H1 (cell line): ENCODE measurements around the gene THADA. TPM values are rescaled to one million over a fixed set of nuclear protein-coding genes. Genes with fewer than 3 reads are reported as not detected.

Experiments used
- CTCF ChIA-PET: fragments of 300-600 bp; sonication (Branson Sonifier 250); formaldehyde crosslinking; loops from one replicate; lab custom pipeline; 2021; ENCODE audit not compliant: partially characterized antibody; lab: Charles Lee
- POLR2A ChIA-PET: fragments of 300-600 bp; sonication (Branson Sonifier 250); formaldehyde crosslinking; loops from one replicate; lab custom pipeline; 2021; ENCODE audit warnings: inconsistent platforms; ENCODE audit not compliant: partially characterized antibody; lab: Charles Lee
- DNase-seq, 2 experiments: peaks; one replicate each; pipeline versions ENCODE4 v3.0.0 to v3.0.0-alpha.2; 2010 to 2022; ENCODE audit warnings: low spot score in 2 of 2, low read depth in 1 of 2, mixed read lengths in 1 of 2
- FAIRE-seq: peaks from 2 replicates; lab custom pipeline; 2011; peaks lifted over from hg19 to GRCh38; lab: Jason Lieb, UNC
- H2AFZ ChIP-seq: 2 replicates; pipeline ENCODE4 v1.8.1; 2012; ENCODE audit warnings: low read length, inconsistent platforms
- H2AK5ac ChIP-seq: 2 replicates; pipeline ENCODE4 v1.6.1; 2013; ENCODE audit warnings: low read depth, low read length
- H2BK120ac ChIP-seq: replicated peaks from 2 replicates; pipeline ENCODE3; 2013; ENCODE audit warnings: low read depth, low read length, inconsistent platforms
- H2BK12ac ChIP-seq: 2 replicates; pipeline ENCODE4 v1.6.1; 2013; ENCODE audit warnings: low read depth, low read length
- H2BK15ac ChIP-seq: 2 replicates; pipeline ENCODE4 v1.6.1; 2013; ENCODE audit warnings: low read length
- H2BK20ac ChIP-seq: 2 replicates; pipeline ENCODE4 v1.6.1; 2013; ENCODE audit warnings: low read length
- H2BK5ac ChIP-seq: 2 replicates; pipeline ENCODE4 v1.6.1; 2013; ENCODE audit warnings: low read depth, low read length
- H3K14ac ChIP-seq: 2 replicates; pipeline ENCODE4 v1.6.1; 2013; ENCODE audit warnings: inconsistent platforms; ENCODE audit not compliant: insufficient read length
- H3K18ac ChIP-seq: 2 replicates; pipeline ENCODE4 v1.6.1; 2013; ENCODE audit warnings: low read length; ENCODE audit errors: extremely low read depth
- H3K23ac ChIP-seq: 2 replicates; pipeline ENCODE4 v1.6.1; 2013; ENCODE audit warnings: inconsistent platforms; ENCODE audit not compliant: insufficient read length
- H3K23me2 ChIP-seq: 2 replicates; pipeline ENCODE4 v1.6.1; 2013; ENCODE audit warnings: low read depth, low read length
- H3K27ac ChIP-seq: 2 replicates; pipeline ENCODE4 v1.6.1; 2011; ENCODE audit warnings: low read depth, low read length, inconsistent platforms
- H3K27me3 ChIP-seq, 4 experiments: replicated peaks in 1 of 4; 1 replicate in 1 of 4; 2 replicates in 3 of 4; pipeline versions ENCODE4 v1.6.1 to v1.8.1; 2011 to 2013; ENCODE audit warnings: low read length in 3 of 4, mild to moderate bottlenecking in 3 of 4, inconsistent platforms in 2 of 4, mixed read lengths in 2 of 4, moderate library complexity in 1 of 4; ENCODE audit not compliant: control insufficient read depth in 3 of 4, insufficient read depth in 3 of 4; ENCODE audit errors: extremely low read depth in 1 of 4
- H3K36me3 ChIP-seq, 4 experiments: 2 replicates each; pipeline versions ENCODE4 v1.6.1 to v1.8.1; 2011 to 2013; ENCODE audit warnings: mild to moderate bottlenecking in 4 of 4, low read length in 3 of 4, moderate library complexity in 2 of 4, control low read depth in 1 of 4, inconsistent platforms in 1 of 4; ENCODE audit not compliant: insufficient read depth in 4 of 4, control insufficient read depth in 2 of 4
- H3K4ac ChIP-seq: replicated peaks from 2 replicates; pipeline ENCODE3; 2013; ENCODE audit warnings: low read length, low read depth, mixed read lengths, inconsistent platforms; ENCODE audit not compliant: insufficient read length
- H3K4me1 ChIP-seq, 4 experiments: replicated peaks in 1 of 4; 1 replicate in 1 of 4; 2 replicates in 3 of 4; pipeline versions ENCODE4 v1.6.1 to v1.8.1; 2011 to 2013; ENCODE audit warnings: low read length in 3 of 4, inconsistent platforms in 2 of 4, mixed read lengths in 1 of 4; ENCODE audit not compliant: insufficient read depth in 4 of 4, control insufficient read depth in 3 of 4
- H3K4me2 ChIP-seq, 2 experiments: 2 replicates each; pipeline versions ENCODE4 v1.6.1 to v1.8.1; 2011 to 2013; ENCODE audit warnings: low read depth in 2 of 2, low read length in 2 of 2, control low read depth in 1 of 2, inconsistent platforms in 1 of 2, mild to moderate bottlenecking in 1 of 2; ENCODE audit not compliant: insufficient read depth in 1 of 2
- H3K4me3 ChIP-seq, 4 experiments: fragments of 200-600, 300-600 bp in 1 of 4; sonication (generic), shearing (Covaris generic), sonication (Bioruptor Twin) in 1 of 4; 2 replicates each; pipeline versions ENCODE4 v1.5.1 to v1.8.1; 2011 to 2016; ENCODE audit warnings: low read length in 4 of 4, low read depth in 3 of 4, control low read depth in 2 of 4, inconsistent platforms in 2 of 4, mild to moderate bottlenecking in 2 of 4, mixed read lengths in 1 of 4, moderate library complexity in 1 of 4; ENCODE audit not compliant: insufficient read depth in 2 of 4; ENCODE audit errors: extremely low read depth in 1 of 4
- H3K56ac ChIP-seq: replicated peaks from 2 replicates; pipeline ENCODE3; 2013; ENCODE audit warnings: low read depth, mild to moderate bottlenecking, mixed read lengths, low read length, inconsistent platforms; ENCODE audit not compliant: insufficient read length
- H3K79me1 ChIP-seq: 2 replicates; pipeline ENCODE4 v1.6.1; 2013; ENCODE audit warnings: low read depth, low read length, control low read depth
- H3K79me2 ChIP-seq, 2 experiments: 2 replicates each; pipeline versions ENCODE4 v1.6.1 to v1.8.1; 2012 to 2013; ENCODE audit warnings: low read length in 2 of 2, mild to moderate bottlenecking in 2 of 2, inconsistent platforms in 1 of 2; ENCODE audit not compliant: insufficient read depth in 2 of 2, control insufficient read depth in 1 of 2
- H3K9ac ChIP-seq, 4 experiments: replicated peaks in 1 of 4; 1 replicate in 1 of 4; 2 replicates in 3 of 4; pipeline versions ENCODE4 v1.6.1 to v1.8.1; 2011 to 2013; ENCODE audit warnings: low read depth in 3 of 4, low read length in 3 of 4, control low read depth in 2 of 4, mild to moderate bottlenecking in 2 of 4, moderate library complexity in 2 of 4, inconsistent platforms in 1 of 4; ENCODE audit errors: extremely low read depth in 1 of 4
- H3K9me3 ChIP-seq, 2 experiments: 2 replicates each; pipeline versions ENCODE4 v1.6.1 to v1.8.1; 2012 to 2013; ENCODE audit warnings: mild to moderate bottlenecking in 2 of 2, moderate library complexity in 2 of 2, control low read depth in 1 of 2, inconsistent platforms in 1 of 2, low read depth in 1 of 2, low read length in 1 of 2, mixed read lengths in 1 of 2; ENCODE audit not compliant: insufficient read depth in 2 of 2
- H4K20me1 ChIP-seq, 2 experiments: replicated peaks in 1 of 2; 2 replicates each; pipeline versions ENCODE3 to v1.8.1; 2011 to 2013; ENCODE audit warnings: inconsistent platforms in 2 of 2, low read length in 2 of 2, mild to moderate bottlenecking in 1 of 2; ENCODE audit not compliant: insufficient read depth in 2 of 2, control insufficient read depth in 1 of 2
- H4K5ac ChIP-seq: 2 replicates; pipeline ENCODE4 v1.6.1; 2013; ENCODE audit warnings: low read length, low read depth, mixed read lengths, inconsistent platforms; ENCODE audit not compliant: insufficient read length
- H4K8ac ChIP-seq: 2 replicates; pipeline ENCODE4 v1.8.0; 2013; ENCODE audit warnings: mild to moderate bottlenecking, moderate library complexity, low read length, inconsistent platforms; ENCODE audit not compliant: insufficient read depth; ENCODE audit errors: extremely low read depth
- H4K91ac ChIP-seq: replicated peaks from 2 replicates; pipeline ENCODE3; 2013; ENCODE audit warnings: low read length, mixed read lengths, inconsistent platforms; ENCODE audit not compliant: insufficient read length
- CTCF ChIP-seq, 3 experiments: IDR thresholded peaks; 1 replicate in 2 of 3; 2 replicates in 1 of 3; pipeline versions ENCODE4 v1.5.1 to v1.6.1; 2011; ENCODE audit warnings: low read length in 3 of 3, mild to moderate bottlenecking in 3 of 3, inconsistent platforms in 2 of 3, low read depth in 1 of 3, moderate library complexity in 1 of 3; ENCODE audit not compliant: insufficient read depth in 1 of 3; ENCODE audit errors: control extremely low read depth in 1 of 3
- EP300 ChIP-seq, 2 experiments: IDR thresholded peaks; 1 replicate in 1 of 2; 2 replicates in 1 of 2; pipeline ENCODE4 v1.6.1; 2011 to 2012; ENCODE audit warnings: low read depth in 2 of 2, low read length in 2 of 2, mild to moderate bottlenecking in 2 of 2, borderline replicate concordance in 1 of 2, inconsistent platforms in 1 of 2, moderate library complexity in 1 of 2
- NRF1 ChIP-seq: IDR thresholded peaks from 2 replicates; pipeline ENCODE4 v1.6.1; 2011; ENCODE audit warnings: mild to moderate bottlenecking, low read depth, low read length, improper control_type of control experiment
- PHF8 ChIP-seq: fragments of 200-600 bp; sonication (generic); conservative IDR thresholded peaks from 2 replicates; pipeline ENCODE4 v1.7.1; 2012; ENCODE audit warnings: low read depth, mild to moderate bottlenecking, inconsistent platforms, low read length, moderate library complexity
- POU5F1 ChIP-seq: IDR thresholded peaks from 2 replicates; pipeline ENCODE4 v1.6.1; 2011; ENCODE audit warnings: low read depth, mild to moderate bottlenecking, low read length, moderate library complexity
- TBP ChIP-seq: IDR thresholded peaks from 2 replicates; pipeline ENCODE4 v1.6.1; 2011; ENCODE audit warnings: low read depth, low read length, improper control_type of control experiment
- polyA plus RNA-seq, 7 experiments: library from polyadenylated mRNA; depleted of rRNA in 3 of 7; stranded (reverse) in 5 of 7; unstranded in 2 of 7; fragments of >200 nt in 5 of 7; fragments of 200-250 nt in 2 of 7; gene quantifications; 1 replicate in 5 of 7; 2 replicates in 1 of 7; 4 replicates in 1 of 7; pipeline versions ENCODE4 v1.2.1 to v1.2.3, GENCODE V29; 2011 to 2013; ENCODE audit warnings: missing spikeins in 2 of 7, mixed read lengths in 2 of 7
- total RNA-seq: library from RNA; stranded (reverse); fragmentation: NEBNext Ultra II Directional; extraction: Animal tissue kit (Norgen Biotek cat#: 25700); gene quantifications from 2 replicates; pipeline ENCODE4 v1.2.1, GENCODE V29; 2021

The THADA gene
- total and polyA plus RNA-seq, 2 of the 8 experiments (the other 6 are each of a cell fraction or from before 2014, with no cell fraction given), result 22.4 to 26.8 TPM

- FAIRE-seq, result no peak
- no peak for TF ChIP-seq PHF8
- TF ChIP-seq CTCF (IDR thresholded peaks at IDR 0.05; ENCODE audit: control extremely low read depth in 1 of 3, insufficient read depth in 1 of 3, low read depth in 1 of 3, low read length in 3 of 3), result no peak
- no peak for TF ChIP-seq TBP
- no peak for TF ChIP-seq POU5F1
- TF ChIP-seq EP300 (IDR thresholded peaks at IDR 0.05; ENCODE audit: borderline replicate concordance in 1 of 2, low read depth in 2 of 2, low read length in 2 of 2), result no peak
- TF ChIP-seq NRF1, result no peak
Measured at GRCh38 chr2:43302961-43303494, 292.8 kb downstream of the THADA start.

More at GRCh38 chr2:43302961-43303494, 292.8 kb downstream of the THADA start:
- H3K79me2 ChIP-seq, result no peaks in the 10 kb centered on the region
- H3K27ac ChIP-seq, result no peak overlapping the region
- CTCF ChIA-PET, result interaction anchor here (0.6 to 1.5 kb wide), 3 partner anchors 9 to 157 kb away, joined by 3 to 6 read pairs (median 4); no protein-coding TSS in a partner anchor
- no peak for DNase-seq
- no peak overlapping the region for H3K9ac ChIP-seq
- H2AFZ ChIP-seq, result no peak overlapping the region
- no peak overlapping the region for H2BK15ac ChIP-seq
- H3K23ac ChIP-seq, result no peak overlapping the region
- H3K4me2 ChIP-seq, result no peak overlapping the region
- H2AK5ac ChIP-seq, result no peak overlapping the region
- H2BK20ac ChIP-seq, result no peak overlapping the region
- H3K14ac ChIP-seq, result no peak overlapping the region
- H3K4me1 ChIP-seq, result no peaks in the 10 kb centered on the region
- H4K20me1 ChIP-seq, result no peaks in the 10 kb centered on the region
- H4K8ac ChIP-seq, result no peak overlapping the region
- no peaks in the 10 kb centered on the region for H3K9me3 ChIP-seq
- no peak overlapping the region for H4K5ac ChIP-seq
- H4K91ac ChIP-seq, result no peak overlapping the region
- POLR2A ChIA-PET, result interaction anchor here (0.7 kb wide), 1 partner anchor 25 kb away, joined by 4 read pairs; no protein-coding TSS in a partner anchor
- H3K27me3 ChIP-seq, result no peaks in the 10 kb centered on the region
- H3K18ac ChIP-seq, result no peak overlapping the region
- H3K23me2 ChIP-seq, result no peaks in the 10 kb centered on the region
- H3K36me3 ChIP-seq, result no peaks in the 10 kb centered on the region
- no peak overlapping the region for H3K4me3 ChIP-seq
- H3K4ac ChIP-seq, result no peak overlapping the region
- H2BK5ac ChIP-seq, result no peak overlapping the region
- H3K56ac ChIP-seq, result no peak overlapping the region
- H3K79me1 ChIP-seq, result no peaks in the 10 kb centered on the region
- H2BK120ac ChIP-seq, result no peak overlapping the region
- H2BK12ac ChIP-seq, result no peak overlapping the region
